AG04450 (cell line): ENCODE data around the gene KLHL2. TPM values are rescaled to one million over a fixed set of nuclear protein-coding genes. Genes with fewer than 3 reads are reported as not detected.
"Not testable (repeated sequence)": the region's sequence is repeated elsewhere in the genome, so short reads cannot be mapped to it uniquely, and the experiment has no call there.

Experiments used
- CTCF ChIA-PET: fragments of 300-600, 350-600 bp; formaldehyde crosslinking; extraction: SDS; loops from one replicate; lab custom pipeline; 2022; ENCODE audit warnings: antibody characterized with exemption, inconsistent platforms; lab: Charles Lee
- POLR2A ChIA-PET: fragments of 350-600 bp; formaldehyde crosslinking; extraction: SDS; loops from one replicate; lab custom pipeline; 2021; ENCODE audit warnings: antibody characterized with exemption, inconsistent platforms; lab: Yijun Ruan, JAX
- DNase-seq: peaks from one replicate; pipeline ENCODE4 v3.0.0-alpha.2; 2011; ENCODE audit warnings: low read depth, low spot score
- H3K27ac ChIP-seq: one replicate; pipeline ENCODE4 v1.5.1; 2012; ENCODE audit warnings: low read depth, low read length, control low read depth
- H3K27me3 ChIP-seq: one replicate; pipeline ENCODE4 v1.6.0; 2012; ENCODE audit warnings: low read length; ENCODE audit not compliant: control insufficient read depth, insufficient read depth
- H3K4me3 ChIP-seq: 2 replicates; pipeline ENCODE4 v1.5.1; 2011; ENCODE audit warnings: mild to moderate bottlenecking, low read depth, low read length, control low read depth
- H3K9me3 ChIP-seq: 2 replicates; pipeline ENCODE4 v1.5.1; 2012; ENCODE audit warnings: low read length; ENCODE audit not compliant: control insufficient read depth, insufficient read depth
- polyA plus RNA-seq: library from polyadenylated mRNA; depleted of rRNA; stranded (reverse); fragments of >200 nt; gene quantifications from 2 replicates; pipeline ENCODE4 v1.2.3, GENCODE V29; 2011
- TF ChIP-seq, protein P1 (sequence below): IDR thresholded peaks from 2 replicates; pipeline ENCODE4 v1.5.1; 2011; ENCODE audit warnings: low read depth, low read length, control low read depth, inconsistent platforms

The KLHL2 gene
- polyA plus RNA-seq, 1 experiment = 16.4 TPM

DNA sequence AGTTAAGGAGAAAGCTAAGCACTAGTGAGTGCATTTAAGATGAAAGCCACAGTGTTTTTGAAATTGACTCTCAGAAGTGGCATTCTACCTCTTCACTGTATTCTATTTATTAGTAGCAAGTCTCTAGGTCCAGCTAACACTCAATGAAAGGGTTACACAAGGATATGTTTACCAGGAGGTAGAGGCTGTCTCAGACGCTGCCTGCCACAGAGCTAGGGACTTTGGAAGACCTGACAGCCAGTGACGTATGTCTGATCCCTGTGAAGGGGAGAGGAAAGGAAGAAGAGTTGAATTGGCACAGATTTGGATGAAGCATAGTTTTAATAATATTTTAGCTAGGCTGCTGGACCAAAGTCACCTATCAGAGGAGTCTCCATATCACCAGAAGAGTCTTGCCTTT, 36.5 kb upstream of the KLHL2 start:
- Histone ChIP-seq H3K9me3 (no peaks in the 10 kb centered on the region), H3K27ac (no peak overlapping the region), H3K4me3 (no peak overlapping the region), H3K27me3 (no peaks in the 10 kb centered on the region)
- ChIA-PET CTCF (no interaction called here), POLR2A (no interaction called here)
- DNase-seq = no peak
- TF ChIP-seq, protein P1, sequence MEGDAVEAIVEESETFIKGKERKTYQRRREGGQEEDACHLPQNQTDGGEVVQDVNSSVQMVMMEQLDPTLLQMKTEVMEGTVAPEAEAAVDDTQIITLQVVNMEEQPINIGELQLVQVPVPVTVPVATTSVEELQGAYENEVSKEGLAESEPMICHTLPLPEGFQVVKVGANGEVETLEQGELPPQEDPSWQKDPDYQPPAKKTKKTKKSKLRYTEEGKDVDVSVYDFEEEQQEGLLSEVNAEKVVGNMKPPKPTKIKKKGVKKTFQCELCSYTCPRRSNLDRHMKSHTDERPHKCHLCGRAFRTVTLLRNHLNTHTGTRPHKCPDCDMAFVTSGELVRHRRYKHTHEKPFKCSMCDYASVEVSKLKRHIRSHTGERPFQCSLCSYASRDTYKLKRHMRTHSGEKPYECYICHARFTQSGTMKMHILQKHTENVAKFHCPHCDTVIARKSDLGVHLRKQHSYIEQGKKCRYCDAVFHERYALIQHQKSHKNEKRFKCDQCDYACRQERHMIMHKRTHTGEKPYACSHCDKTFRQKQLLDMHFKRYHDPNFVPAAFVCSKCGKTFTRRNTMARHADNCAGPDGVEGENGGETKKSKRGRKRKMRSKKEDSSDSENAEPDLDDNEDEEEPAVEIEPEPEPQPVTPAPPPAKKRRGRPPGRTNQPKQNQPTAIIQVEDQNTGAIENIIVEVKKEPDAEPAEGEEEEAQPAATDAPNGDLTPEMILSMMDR = no peak

DNA sequence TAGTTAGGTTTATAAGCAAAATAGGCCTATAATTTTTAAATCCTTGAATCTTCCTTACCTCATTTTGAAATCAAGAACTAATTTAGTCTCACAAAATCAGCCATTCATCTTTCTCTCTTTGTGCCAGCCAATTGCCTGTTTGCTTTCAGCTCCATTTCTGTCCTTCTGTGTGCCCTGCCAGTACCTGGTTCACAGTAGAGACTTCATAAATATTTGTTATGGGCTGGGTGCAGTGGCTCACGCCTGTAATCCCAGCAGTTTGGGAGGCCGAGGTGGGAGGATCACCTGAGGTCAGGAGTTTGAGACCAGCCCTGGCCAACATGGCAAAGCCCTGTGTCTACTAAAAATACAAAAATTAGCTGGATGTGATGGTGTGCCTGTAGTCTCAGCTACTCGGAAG, 31.9 kb upstream of the KLHL2 start:
- H3K9me3 ChIP-seq, H3K27ac ChIP-seq, CTCF ChIA-PET, DNase-seq, POLR2A ChIA-PET, H3K4me3 ChIP-seq, H3K27me3 ChIP-seq: not testable (repeated sequence)

DNA sequence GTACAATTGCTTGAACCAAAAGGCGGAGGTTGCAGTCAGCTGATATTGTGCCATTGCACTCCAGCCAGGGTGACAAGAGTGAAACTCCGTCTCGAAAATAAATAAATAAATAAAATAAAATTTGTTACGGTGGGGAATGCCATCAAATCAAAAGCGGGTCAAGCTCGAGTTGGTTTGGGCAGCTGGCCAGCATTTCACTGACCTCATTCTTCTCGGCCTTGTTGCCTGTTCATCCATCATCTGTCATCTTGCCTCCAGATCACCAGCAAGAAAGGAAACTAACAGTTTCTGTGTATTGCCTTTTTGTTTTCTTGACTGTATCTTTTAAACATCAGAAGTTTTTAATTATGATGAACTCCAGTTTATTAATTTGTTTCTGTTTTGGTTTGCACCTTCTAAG, 31.5 kb upstream of the KLHL2 start:
- POLR2A ChIA-PET = no interaction called here
- H3K27ac ChIP-seq = no peak overlapping the region
- TF ChIP-seq, protein P1 = no peak
- no peaks in the 10 kb centered on the region for H3K9me3 ChIP-seq
- peaks cover 3% of the 10 kb centered on the region for H3K27me3 ChIP-seq
- no peak overlapping the region for H3K4me3 ChIP-seq
- CTCF ChIA-PET = interaction anchor here (0.6 kb wide), 1 partner anchor 9 kb away, joined by 4 read pairs; no protein-coding TSS in a partner anchor
- no peak for DNase-seq

DNA sequence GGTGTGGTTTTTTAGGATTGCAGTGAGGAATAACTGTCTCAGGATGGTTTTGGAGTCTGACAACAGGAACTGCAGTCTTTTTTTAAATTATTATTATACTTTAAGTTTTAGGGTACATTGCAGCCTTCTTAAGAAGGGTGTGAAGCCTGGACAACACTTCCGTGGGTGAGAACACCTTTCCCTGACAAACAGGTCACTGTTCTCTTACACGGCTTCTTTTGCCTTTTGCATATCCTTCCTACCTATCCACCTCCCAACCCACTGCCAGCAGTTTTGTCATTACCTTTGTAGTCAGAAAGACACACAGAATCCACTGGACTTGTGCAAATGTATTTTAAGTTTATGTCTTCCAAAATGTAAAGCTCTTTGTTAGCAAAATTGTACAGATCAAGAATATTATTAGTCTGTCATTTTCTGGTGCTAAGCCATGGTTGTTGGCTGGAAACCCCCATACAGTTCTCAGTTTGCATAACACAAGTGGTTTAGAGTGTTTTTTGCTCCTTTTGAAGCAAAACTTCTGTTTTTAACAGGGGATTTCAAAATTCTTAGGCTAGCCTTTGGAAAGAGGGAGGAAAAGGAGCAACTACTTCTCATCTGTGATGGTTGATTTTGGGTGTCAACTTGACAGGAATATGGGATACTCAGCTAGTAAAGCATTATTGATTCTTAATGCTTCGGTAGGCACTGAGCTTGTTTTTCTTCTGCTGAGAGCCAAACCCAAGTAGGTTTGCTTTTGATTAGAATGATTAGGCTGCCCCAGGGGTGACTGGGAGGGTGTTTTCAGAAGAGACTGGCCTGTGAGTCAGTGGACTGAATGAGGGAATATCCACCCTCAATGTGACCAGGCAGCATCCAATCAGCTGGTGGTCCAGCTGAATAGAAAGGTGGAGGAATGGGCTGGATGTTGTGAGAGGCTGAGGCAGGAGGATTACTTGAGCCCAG, 29.4 kb upstream of the KLHL2 start:
- POLR2A ChIA-PET = no interaction called here
- CTCF ChIA-PET = no interaction called here
- DNase-seq = no peak

DNA sequence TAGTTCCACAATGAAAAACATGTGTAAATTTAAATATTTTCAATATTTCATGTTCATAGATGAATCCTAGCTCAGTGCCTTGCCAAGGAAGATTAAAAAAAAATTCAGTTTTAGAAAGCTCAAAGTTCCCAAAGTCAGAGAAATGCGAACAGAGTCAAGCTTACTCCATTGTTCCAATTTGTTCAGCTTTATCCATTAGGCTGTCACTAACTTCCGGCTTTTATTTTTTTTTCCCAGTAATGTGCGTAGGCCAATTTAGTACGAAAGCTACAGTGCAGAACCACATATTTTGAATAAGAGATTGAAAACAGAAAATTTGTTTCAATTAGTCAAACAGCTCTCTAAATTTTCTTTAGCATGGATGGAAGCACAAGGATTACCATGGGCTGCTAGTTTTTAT, 23.1 kb upstream of the KLHL2 start:
- no peaks in the 10 kb centered on the region for H3K9me3 ChIP-seq
- no peaks in the 10 kb centered on the region for H3K27me3 ChIP-seq
- CTCF ChIA-PET = interaction anchor here (0.8 kb wide), 1 partner anchor 171 kb away, joined by 10 read pairs; no protein-coding TSS in a partner anchor
- no peak overlapping the region for H3K4me3 ChIP-seq
- TF ChIP-seq, protein P1 = no peak
- H3K27ac ChIP-seq = no peak overlapping the region
- POLR2A ChIA-PET = no interaction called here
- DNase-seq = no peak

More for the DNA sequence above, 29.4 kb upstream of the KLHL2 start:
- Histone ChIP-seq H3K27ac (no peak overlapping the region), H3K9me3 (no peaks in the 10 kb centered on the region), H3K4me3 (no peak overlapping the region), H3K27me3 (peaks cover 3% of the 10 kb centered on the region)
- TF ChIP-seq, protein P1 = no peak

DNA sequence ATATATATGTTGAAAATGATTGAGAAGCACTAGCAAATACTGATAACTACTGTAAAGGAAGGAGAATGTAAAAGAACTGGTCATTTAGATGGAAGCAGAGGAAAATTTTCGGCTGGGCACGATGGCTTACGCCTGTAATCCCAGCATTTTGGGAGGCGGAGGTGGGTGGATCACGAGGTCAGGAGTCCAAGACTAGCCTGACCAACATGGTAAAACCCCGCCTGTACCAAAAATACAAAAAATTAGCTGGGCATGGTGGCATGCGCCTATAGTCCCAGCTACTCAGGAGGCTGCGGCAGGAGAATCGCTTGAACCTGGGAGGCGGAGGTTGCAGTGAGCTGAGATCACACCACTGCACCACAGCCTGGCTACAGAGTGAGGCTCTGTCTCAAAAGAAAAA, 22.4 kb upstream of the KLHL2 start:
- CTCF ChIA-PET = interaction anchor here (0.6 to 1.1 kb wide), 2 partner anchors 9 to 309 kb away, joined by 3 to 4 read pairs; no protein-coding TSS in a partner anchor

More for the DNA sequence above, 22.4 kb upstream of the KLHL2 start:
- H3K4me3 ChIP-seq, DNase-seq, H3K27me3 ChIP-seq, POLR2A ChIA-PET, H3K9me3 ChIP-seq, H3K27ac ChIP-seq: not testable (repeated sequence)
